HepG2 (cell line): ENCODE measurements around the gene RHOT2. TPM values are rescaled to one million over a fixed set of nuclear protein-coding genes. Genes with fewer than 3 reads are reported as not detected.

Experiments used
- AKAP8 ChIP-seq: sonication (generic); formaldehyde crosslinking; IDR thresholded peaks from 2 replicates; pipeline ENCODE4 v1.5.1; 2020; ENCODE audit warnings: mild to moderate bottlenecking, missing genetic modification reagents
- GABPA ChIP-seq, 2 experiments: IDR thresholded peaks; 2 replicates each; pipeline ENCODE4 v1.6.1; 2011 to 2016; ENCODE audit warnings: low read depth in 2 of 2, low read length in 1 of 2, missing biosample characterization in 1 of 2, missing genetic modification characterization in 1 of 2
- MED13 ChIP-seq: sonication (generic); formaldehyde crosslinking; IDR thresholded peaks from 2 replicates; pipeline ENCODE4 v1.5.0; 2020; ENCODE audit warnings: missing genetic modification reagents
- ONECUT2 ChIP-seq: sonication (generic); formaldehyde crosslinking; IDR thresholded peaks from 2 replicates; pipeline ENCODE4 v1.4.0; 2020; ENCODE audit warnings: missing genetic modification reagents
- RARA ChIP-seq: IDR thresholded peaks from 2 replicates; pipeline ENCODE4 v1.6.1; 2016; ENCODE audit warnings: missing genetic modification reagents, missing compliant biosample characterization
- RFX1 ChIP-seq: fragments of 450-650 bp; IDR thresholded peaks from 2 replicates; pipeline ENCODE4 v1.6.1; 2017
- SP4 ChIP-seq: sonication (generic); formaldehyde crosslinking; IDR thresholded peaks from 2 replicates; pipeline ENCODE4 v1.8.1; 2023; ENCODE audit warnings: mild to moderate bottlenecking, missing genetic modification reagents
- XRCC5 ChIP-seq: fragments of 200-400 bp; formaldehyde crosslinking; optimal IDR thresholded peaks from 2 replicates; pipeline ENCODE3; 2017; ENCODE audit warnings: mild to moderate bottlenecking, low read length
- ZBTB38 ChIP-seq: sonication (generic); formaldehyde crosslinking; IDR thresholded peaks from 2 replicates; pipeline ENCODE4 v1.5.1; 2020; ENCODE audit warnings: mild to moderate bottlenecking, missing genetic modification reagents
- ZNF350 ChIP-seq: sonication (generic); formaldehyde crosslinking; IDR thresholded peaks from 2 replicates; pipeline ENCODE4 v1.4.0; 2020; ENCODE audit warnings: mild to moderate bottlenecking, low read depth, missing genetic modification reagents, borderline replicate concordance
- ZNF558 ChIP-seq: sonication (generic); formaldehyde crosslinking; IDR thresholded peaks from 2 replicates; pipeline ENCODE4 v1.9.0; 2022; ENCODE audit warnings: mild to moderate bottlenecking, missing genetic modification reagents, borderline replicate concordance
- ZNF772 ChIP-seq: sonication (generic); formaldehyde crosslinking; IDR thresholded peaks from 2 replicates; pipeline ENCODE4 v1.5.0; 2020; ENCODE audit warnings: mild to moderate bottlenecking, missing genetic modification reagents
- ZNF792 ChIP-seq: IDR thresholded peaks from 2 replicates; pipeline ENCODE4 v1.6.1; 2016
- ZSCAN31 ChIP-seq: sonication (generic); formaldehyde crosslinking; IDR thresholded peaks from 2 replicates; pipeline ENCODE4 v1.5.0; 2020; ENCODE audit warnings: low read depth, mild to moderate bottlenecking, missing genetic modification reagents
- polyA plus RNA-seq, 8 experiments: library from polyadenylated mRNA; depleted of rRNA in 3 of 8; stranded (reverse) in 7 of 8; unstranded in 1 of 8; fragments of >200 nt; fragmentation: Illumina TruSeq in 4 of 8; extraction: Trizol in 4 of 8; gene quantifications; 2 replicates each; pipeline versions ENCODE4 v1.2.1 to v1.2.3, GENCODE V29; 2011 to 2016; ENCODE audit warnings: low read depth in 4 of 8, missing spikeins in 1 of 8, mixed read lengths in 1 of 8; ENCODE audit not compliant: insufficient read depth in 1 of 8
- total RNA-seq, 5 experiments: library from RNA; depleted of rRNA; stranded (reverse); fragments of >200 nt; fragmentation: Illumina TruSeq; extraction: Trizol; gene quantifications; 2 replicates each; pipeline ENCODE4 v1.2.3, GENCODE V29; 2016; ENCODE audit warnings: low read depth in 1 of 5
- TF ChIP-seq, protein P1 (sequence below), 2 experiments: sonication (generic) in 1 of 2; formaldehyde crosslinking in 1 of 2; IDR thresholded peaks; 2 replicates each; pipeline versions ENCODE4 v1.6.1 to v1.9.0; 2014 to 2022; ENCODE audit warnings: antibody characterized with exemption in 1 of 2, borderline replicate concordance in 1 of 2, inconsistent platforms in 1 of 2, low read depth in 1 of 2, missing genetic modification reagents in 1 of 2
- TF ChIP-seq, protein P2 (sequence below): IDR thresholded peaks from 2 replicates; pipeline ENCODE4 v1.6.1; 2018; ENCODE audit warnings: missing genetic modification reagents, mild to moderate bottlenecking, missing compliant biosample characterization
- TF ChIP-seq, protein P3 (sequence below): sonication (generic); formaldehyde crosslinking; IDR thresholded peaks from 2 replicates; pipeline ENCODE4 v1.8.0; 2022; ENCODE audit warnings: mild to moderate bottlenecking, missing genetic modification reagents
- TF ChIP-seq, protein P4 (sequence below): IDR thresholded peaks from 2 replicates; pipeline ENCODE4 v1.6.1; 2012; ENCODE audit warnings: inconsistent platforms
- TF ChIP-seq, protein P5 (sequence below): sonication (generic); formaldehyde crosslinking; IDR thresholded peaks from 2 replicates; pipeline ENCODE4 v1.8.1; 2023; ENCODE audit warnings: mild to moderate bottlenecking, missing genetic modification reagents

The RHOT2 gene
- total and polyA plus RNA-seq, 2 of the 13 experiments (the other 11 are each of a cell fraction or from before 2014, with no cell fraction given) = 63.6 to 76.9 TPM

DNA sequence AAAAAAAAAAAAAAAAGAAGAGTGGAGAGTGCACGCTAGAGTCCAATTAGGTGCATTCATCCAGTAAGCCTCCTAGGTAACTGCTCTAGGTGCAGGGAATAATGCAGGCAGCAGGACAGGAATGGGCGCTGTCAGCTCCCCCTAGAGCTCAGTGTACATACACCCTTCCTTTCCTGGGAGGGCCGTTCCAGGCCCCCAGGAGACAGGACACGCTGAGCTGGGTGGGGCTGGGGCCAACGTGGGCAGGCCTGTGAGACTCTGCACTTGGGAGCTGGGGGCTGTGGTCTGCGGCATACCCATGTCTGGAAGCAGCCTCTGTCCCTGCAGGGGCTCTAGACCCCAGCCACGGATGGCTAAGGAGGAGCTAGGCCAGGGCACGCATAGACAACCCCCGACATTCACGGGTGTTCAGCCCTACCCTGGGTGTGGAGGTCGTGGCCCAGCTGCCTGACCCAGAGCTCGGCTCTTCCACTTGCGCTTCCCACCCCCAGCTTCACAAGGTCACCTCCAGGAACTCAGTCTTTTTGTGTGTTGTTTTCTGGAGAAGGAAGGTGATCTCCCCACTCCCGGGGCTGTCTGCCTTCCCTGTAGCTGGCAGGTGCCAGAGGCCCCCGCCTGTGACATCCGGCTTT is 52.0 kb downstream of the RHOT2 start (continued):
- TF ChIP-seq, protein P1, sequence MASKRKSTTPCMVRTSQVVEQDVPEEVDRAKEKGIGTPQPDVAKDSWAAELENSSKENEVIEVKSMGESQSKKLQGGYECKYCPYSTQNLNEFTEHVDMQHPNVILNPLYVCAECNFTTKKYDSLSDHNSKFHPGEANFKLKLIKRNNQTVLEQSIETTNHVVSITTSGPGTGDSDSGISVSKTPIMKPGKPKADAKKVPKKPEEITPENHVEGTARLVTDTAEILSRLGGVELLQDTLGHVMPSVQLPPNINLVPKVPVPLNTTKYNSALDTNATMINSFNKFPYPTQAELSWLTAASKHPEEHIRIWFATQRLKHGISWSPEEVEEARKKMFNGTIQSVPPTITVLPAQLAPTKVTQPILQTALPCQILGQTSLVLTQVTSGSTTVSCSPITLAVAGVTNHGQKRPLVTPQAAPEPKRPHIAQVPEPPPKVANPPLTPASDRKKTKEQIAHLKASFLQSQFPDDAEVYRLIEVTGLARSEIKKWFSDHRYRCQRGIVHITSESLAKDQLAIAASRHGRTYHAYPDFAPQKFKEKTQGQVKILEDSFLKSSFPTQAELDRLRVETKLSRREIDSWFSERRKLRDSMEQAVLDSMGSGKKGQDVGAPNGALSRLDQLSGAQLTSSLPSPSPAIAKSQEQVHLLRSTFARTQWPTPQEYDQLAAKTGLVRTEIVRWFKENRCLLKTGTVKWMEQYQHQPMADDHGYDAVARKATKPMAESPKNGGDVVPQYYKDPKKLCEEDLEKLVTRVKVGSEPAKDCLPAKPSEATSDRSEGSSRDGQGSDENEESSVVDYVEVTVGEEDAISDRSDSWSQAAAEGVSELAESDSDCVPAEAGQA (IDR thresholded peaks at IDR 0.05; ENCODE audit: low read depth) = no peak
- TF ChIP-seq, protein P1 (CRISPR knock-in tag; IDR thresholded peaks at IDR 0.05; ENCODE audit: borderline replicate concordance) = 0 out of 2 replicates have a peak, but pooled peaks have one; percentile 11
- TF ChIP-seq GABPA (IDR thresholded peaks at IDR 0.05; ENCODE audit: low read depth, low read length) = no peak
- TF ChIP-seq GABPA (CRISPR knock-in tag; IDR thresholded peaks at IDR 0.05; ENCODE audit: low read depth) = 0 out of 2 replicates have a peak, but pooled peaks have one; percentile 5
- 0 out of 2 replicates have a peak, but pooled peaks have one; percentile 6 for TF ChIP-seq MED13 (CRISPR knock-in tag)
- no peak for TF ChIP-seq SP4 (CRISPR knock-in tag)
- TF ChIP-seq XRCC5 = peak; percentile 17
- TF ChIP-seq RARA (CRISPR knock-in tag) = 0 out of 2 replicates have a peak, but pooled peaks have one; percentile 22
- TF ChIP-seq ZNF350 (CRISPR knock-in tag) = peak; percentile 34; the same call in 1 of the 2 replicates
- peak; percentile 23; the same call in 1 of the 2 replicates for TF ChIP-seq ZBTB38 (CRISPR knock-in tag)
- no peak for TF ChIP-seq ONECUT2 (CRISPR knock-in tag)
- TF ChIP-seq, protein P2, sequence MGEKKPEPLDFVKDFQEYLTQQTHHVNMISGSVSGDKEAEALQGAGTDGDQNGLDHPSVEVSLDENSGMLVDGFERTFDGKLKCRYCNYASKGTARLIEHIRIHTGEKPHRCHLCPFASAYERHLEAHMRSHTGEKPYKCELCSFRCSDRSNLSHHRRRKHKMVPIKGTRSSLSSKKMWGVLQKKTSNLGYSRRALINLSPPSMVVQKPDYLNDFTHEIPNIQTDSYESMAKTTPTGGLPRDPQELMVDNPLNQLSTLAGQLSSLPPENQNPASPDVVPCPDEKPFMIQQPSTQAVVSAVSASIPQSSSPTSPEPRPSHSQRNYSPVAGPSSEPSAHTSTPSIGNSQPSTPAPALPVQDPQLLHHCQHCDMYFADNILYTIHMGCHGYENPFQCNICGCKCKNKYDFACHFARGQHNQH (CRISPR knock-in tag) = 0 out of 2 replicates have a peak, but pooled peaks have one; percentile 2
- no peak for TF ChIP-seq ZNF792
- TF ChIP-seq RFX1 = no peak
- TF ChIP-seq, protein P3, sequence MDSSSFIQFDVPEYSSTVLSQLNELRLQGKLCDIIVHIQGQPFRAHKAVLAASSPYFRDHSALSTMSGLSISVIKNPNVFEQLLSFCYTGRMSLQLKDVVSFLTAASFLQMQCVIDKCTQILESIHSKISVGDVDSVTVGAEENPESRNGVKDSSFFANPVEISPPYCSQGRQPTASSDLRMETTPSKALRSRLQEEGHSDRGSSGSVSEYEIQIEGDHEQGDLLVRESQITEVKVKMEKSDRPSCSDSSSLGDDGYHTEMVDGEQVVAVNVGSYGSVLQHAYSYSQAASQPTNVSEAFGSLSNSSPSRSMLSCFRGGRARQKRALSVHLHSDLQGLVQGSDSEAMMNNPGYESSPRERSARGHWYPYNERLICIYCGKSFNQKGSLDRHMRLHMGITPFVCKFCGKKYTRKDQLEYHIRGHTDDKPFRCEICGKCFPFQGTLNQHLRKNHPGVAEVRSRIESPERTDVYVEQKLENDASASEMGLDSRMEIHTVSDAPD = no peak
- 0 out of 2 replicates have a peak, but pooled peaks have one; percentile 34 for TF ChIP-seq ZNF558 (CRISPR knock-in tag)
- TF ChIP-seq, protein P4, sequence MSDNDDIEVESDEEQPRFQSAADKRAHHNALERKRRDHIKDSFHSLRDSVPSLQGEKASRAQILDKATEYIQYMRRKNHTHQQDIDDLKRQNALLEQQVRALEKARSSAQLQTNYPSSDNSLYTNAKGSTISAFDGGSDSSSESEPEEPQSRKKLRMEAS = 0 out of 2 replicates have a peak, but pooled peaks have one; percentile 39
- TF ChIP-seq AKAP8 (CRISPR knock-in tag) = peak; percentile 34; the same call in 1 of the 2 replicates
- no peak for TF ChIP-seq ZNF772 (CRISPR knock-in tag)
- no peak for TF ChIP-seq ZSCAN31 (CRISPR knock-in tag)
- TF ChIP-seq, protein P5, sequence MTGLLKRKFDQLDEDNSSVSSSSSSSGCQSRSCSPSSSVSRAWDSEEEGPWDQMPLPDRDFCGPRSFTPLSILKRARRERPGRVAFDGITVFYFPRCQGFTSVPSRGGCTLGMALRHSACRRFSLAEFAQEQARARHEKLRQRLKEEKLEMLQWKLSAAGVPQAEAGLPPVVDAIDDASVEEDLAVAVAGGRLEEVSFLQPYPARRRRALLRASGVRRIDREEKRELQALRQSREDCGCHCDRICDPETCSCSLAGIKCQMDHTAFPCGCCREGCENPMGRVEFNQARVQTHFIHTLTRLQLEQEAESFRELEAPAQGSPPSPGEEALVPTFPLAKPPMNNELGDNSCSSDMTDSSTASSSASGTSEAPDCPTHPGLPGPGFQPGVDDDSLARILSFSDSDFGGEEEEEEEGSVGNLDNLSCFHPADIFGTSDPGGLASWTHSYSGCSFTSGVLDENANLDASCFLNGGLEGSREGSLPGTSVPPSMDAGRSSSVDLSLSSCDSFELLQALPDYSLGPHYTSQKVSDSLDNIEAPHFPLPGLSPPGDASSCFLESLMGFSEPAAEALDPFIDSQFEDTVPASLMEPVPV (CRISPR knock-in tag) = peak; percentile 59; the same call in 1 of the 2 replicates
